ENCODE measurements around the gene IRAK3. TPM values are rescaled to one million over a fixed set of nuclear protein-coding genes. Genes with fewer than 3 reads are reported as not detected.

The IRAK3 gene
- total and polyA plus RNA-seq, 2 donors (not counting 1 experiment from before 2014, with no cell fraction given), result 3.9 to 4.3 TPM

- H3K27me3 ChIP-seq (replicated peaks in 1 of 4; ENCODE audit: control extremely low read depth in 1 of 4, control insufficient read depth in 3 of 4, insufficient read depth in 4 of 4, low read length in 3 of 4), result peaks cover 0 to 3% (median 0%) of the 10 kb centered on the region in 4 experiments
- Mint-ChIP-seq H3K27me3 (peaks cover 15% of the 10 kb centered on the region), H3K27ac (no peak overlapping the region), H3K4me1 (no peaks in the 10 kb centered on the region), H3K9me3 (ENCODE audit: insufficient read depth) (no peaks in the 10 kb centered on the region), H3K4me3 (no peak overlapping the region)
- H3K9ac ChIP-seq (ENCODE audit: low read length), result no peak overlapping the region
- DNase-seq, result no peak
- no peak overlapping the region for H3K4me2 ChIP-seq (replicated peaks; ENCODE audit: low read depth, low read length, poor library complexity, severe bottlenecking)
- no CpG with 5 or more reads among the region's 1 CpG for WGBS (ENCODE audit: insufficient coverage)
- no peaks in the 10 kb centered on the region for H3K36me3 ChIP-seq (replicated peaks in 1 of 2; ENCODE audit: control extremely low read depth in 1 of 2, control insufficient read depth in 1 of 2, extremely low read depth in 1 of 2, insufficient read depth in 2 of 2, low read length in 1 of 2)
- no peak for ATAC-seq (ENCODE audit: low read depth)
- no peaks in the 10 kb centered on the region for H3K4me1 ChIP-seq (ENCODE audit: control insufficient read depth in 2 of 2, insufficient read depth in 2 of 2, low read length in 2 of 2)
- intact Hi-C loops (cut with micrococcal nuclease), result no loop called here
- CTCF ChIA-PET, result no interaction called here
- TF ChIP-seq CTCF (IDR thresholded peaks at IDR 0.05), result no peak
- TF ChIP-seq EZH2 (IDR thresholded peaks at IDR 0.05; ENCODE audit: borderline replicate concordance, insufficient read depth, low read depth, low read length, poor library complexity, severe bottlenecking), result no peak
- POLR2A ChIA-PET, result no interaction called here
- H2AFZ ChIP-seq (ENCODE audit: insufficient read depth, low read depth, low read length, poor library complexity, severe bottlenecking), result no peak overlapping the region
- no peaks in the 10 kb centered on the region for H4K20me1 ChIP-seq (ENCODE audit: control insufficient read depth, insufficient read depth, low read length, poor library complexity, severe bottlenecking)
- H3K4me3 ChIP-seq (ENCODE audit: control extremely low read depth in 1 of 5, extremely low read depth in 1 of 5, insufficient read depth in 1 of 5, low read depth in 2 of 5, low read length in 4 of 5), result no peak overlapping the region
- H3K9me3 ChIP-seq (ENCODE audit: control extremely low read depth in 1 of 3, control insufficient read depth in 2 of 3, insufficient read depth in 1 of 3, low read length in 2 of 3), result no peaks in the 10 kb centered on the region
- no peaks in the 10 kb centered on the region for H3K79me2 ChIP-seq (ENCODE audit: control insufficient read depth, insufficient read depth, low read length)
- H3K27ac ChIP-seq (ENCODE audit: low read length in 2 of 2), result no peak overlapping the region
Measured at GRCh38 chr12:66280561-66280960, 91.5 kb downstream of the IRAK3 start.

- no peaks in the 10 kb centered on the region for H3K9me3 ChIP-seq (ENCODE audit: control extremely low read depth in 1 of 3, control insufficient read depth in 2 of 3, insufficient read depth in 1 of 3, low read length in 2 of 3)
- Mint-ChIP-seq H3K4me3 (no peak overlapping the region), H3K27ac (no peak overlapping the region), H3K27me3 (peaks cover 15% of the 10 kb centered on the region), H3K9me3 (ENCODE audit: insufficient read depth) (no peaks in the 10 kb centered on the region), H3K4me1 (no peaks in the 10 kb centered on the region)
- H3K4me2 ChIP-seq (replicated peaks; ENCODE audit: low read depth, low read length, poor library complexity, severe bottlenecking), result no peak overlapping the region
- no peak for ATAC-seq (ENCODE audit: low read depth)
- H3K4me3 ChIP-seq (ENCODE audit: control extremely low read depth in 1 of 5, extremely low read depth in 1 of 5, insufficient read depth in 1 of 5, low read depth in 2 of 5, low read length in 4 of 5), result no peak overlapping the region
- POLR2A ChIA-PET, result no interaction called here
- no peak overlapping the region for H2AFZ ChIP-seq (ENCODE audit: insufficient read depth, low read depth, low read length, poor library complexity, severe bottlenecking)
- intact Hi-C loops (cut with micrococcal nuclease), result no loop called here
- no peaks in the 10 kb centered on the region for H3K4me1 ChIP-seq (ENCODE audit: control insufficient read depth in 2 of 2, insufficient read depth in 2 of 2, low read length in 2 of 2)
- TF ChIP-seq CTCF (IDR thresholded peaks at IDR 0.05), result no peak
- TF ChIP-seq EZH2 (IDR thresholded peaks at IDR 0.05; ENCODE audit: borderline replicate concordance, insufficient read depth, low read depth, low read length, poor library complexity, severe bottlenecking), result no peak
- no peak overlapping the region for H3K27ac ChIP-seq (ENCODE audit: low read length in 2 of 2)
- DNase-seq, result no peak
- H3K79me2 ChIP-seq (ENCODE audit: control insufficient read depth, insufficient read depth, low read length), result no peaks in the 10 kb centered on the region
- H3K36me3 ChIP-seq (replicated peaks in 1 of 2; ENCODE audit: control extremely low read depth in 1 of 2, control insufficient read depth in 1 of 2, extremely low read depth in 1 of 2, insufficient read depth in 2 of 2, low read length in 1 of 2), result no peaks in the 10 kb centered on the region
- CTCF ChIA-PET, result no interaction called here
- no CpG with 5 or more reads among the region's 3 CpGs for WGBS (ENCODE audit: insufficient coverage)
- no peak overlapping the region for H3K9ac ChIP-seq (ENCODE audit: low read length)
- H4K20me1 ChIP-seq (ENCODE audit: control insufficient read depth, insufficient read depth, low read length, poor library complexity, severe bottlenecking), result no peaks in the 10 kb centered on the region
- peaks cover 0 to 3% (median 0%) of the 10 kb centered on the region in 4 experiments for H3K27me3 ChIP-seq (replicated peaks in 1 of 4; ENCODE audit: control extremely low read depth in 1 of 4, control insufficient read depth in 3 of 4, insufficient read depth in 4 of 4, low read length in 3 of 4)
Measured at GRCh38 chr12:66282244-66282643, 93.2 kb downstream of the IRAK3 start.

Data from B cell (primary cell).